ENCODE data around the gene MPND. TPM values are rescaled to one million over a fixed set of nuclear protein-coding genes. Genes with fewer than 3 reads are reported as not detected.

The MPND gene
- total RNA-seq, 5 donors from 2014 or later (not counting 1 experiment from before 2014, with no cell fraction given) = 10.7 to 27.3 (median 22.6) TPM

DNA sequence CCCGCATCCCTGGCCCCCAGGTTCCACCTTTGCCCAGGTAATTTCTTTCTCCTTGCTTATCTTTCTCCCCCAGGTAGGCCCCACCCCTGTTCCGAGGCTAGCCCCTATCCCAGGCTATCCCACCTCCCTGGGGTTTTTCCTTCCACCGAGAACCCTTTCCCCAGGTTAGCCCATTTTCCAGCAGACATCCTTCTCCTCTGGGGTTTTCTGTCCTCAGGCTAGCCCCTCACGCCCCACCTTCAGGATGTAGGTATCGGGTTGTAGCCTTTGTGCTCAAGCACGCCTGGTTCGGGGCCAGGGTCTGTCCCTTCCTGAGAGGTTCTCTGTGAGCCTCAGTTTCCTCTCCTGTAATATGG is 38.1 kb upstream of the MPND start:
- Histone ChIP-seq H3K27ac (ENCODE audit: low read length) (no peak overlapping the region), H3K9me3 (no peaks in the 10 kb centered on the region), H3K4me1 (ENCODE audit: control insufficient read depth in 1 of 2, extremely low read depth in 1 of 2, insufficient read depth in 2 of 2, low read length in 2 of 2) (peaks cover 20 to 34% of the 10 kb centered on the region in 2 experiments), H3K27me3 (replicated peaks in 1 of 2; ENCODE audit: control insufficient read depth in 2 of 2, extremely low read depth in 1 of 2, insufficient read depth in 2 of 2, low read length in 1 of 2) (peaks cover 0 to 19% of the 10 kb centered on the region in 2 experiments), H3K36me3 (ENCODE audit: control insufficient read depth in 2 of 2, extremely low read depth in 1 of 2, insufficient read depth in 1 of 2, low read length in 1 of 2) (peaks cover 0 to 2% of the 10 kb centered on the region in 2 donors), H3K4me3 (ENCODE audit: control insufficient read depth in 1 of 2, extremely low read depth in 1 of 2, low read length in 1 of 2) (no peak overlapping the region)
- WGBS (ENCODE audit: insufficient coverage) = no CpG with 5 or more reads among the region's 7 CpGs
- H3K9me3 Mint-ChIP-seq = no peaks in the 10 kb centered on the region
- H3K27me3 Mint-ChIP-seq = no peaks in the 10 kb centered on the region
- H3K4me1 Mint-ChIP-seq = peaks cover 30 to 37% (median 34%) of the 10 kb centered on the region in 3 donors
- POLR2A ChIA-PET = no interaction called here
- no peak for ATAC-seq (replicated peaks in 1 of 4)
- CTCF ChIA-PET = no interaction called here
- H3K36me3 Mint-ChIP-seq = no peaks in the 10 kb centered on the region
- peak overlapping the region; percentile 37 to 60 (median 47) for H3K4me3 Mint-ChIP-seq
- DNase-seq = no peak
- H3K27ac Mint-ChIP-seq = no peak overlapping the region

DNA sequence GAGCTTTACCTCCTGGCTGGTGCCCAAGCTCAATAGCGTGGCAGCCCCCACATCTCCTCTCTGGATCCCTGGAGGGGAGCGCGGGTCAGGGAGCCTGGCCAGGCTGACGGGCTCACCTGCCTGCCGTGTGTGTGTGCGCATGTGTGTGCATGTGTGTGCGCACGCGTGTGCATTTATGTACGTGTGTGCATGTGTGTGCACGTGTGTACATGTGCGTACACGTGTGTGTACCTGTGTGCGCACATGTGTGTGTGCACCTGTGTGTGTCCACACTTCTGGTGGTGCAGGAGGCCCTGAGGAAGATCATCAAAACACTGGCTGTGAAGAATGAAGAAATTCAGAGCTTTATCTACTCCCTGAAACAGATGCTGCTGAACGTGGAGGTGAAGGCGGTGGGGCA is 37.7 kb upstream of the MPND start:
- no peaks in the 10 kb centered on the region for H3K9me3 Mint-ChIP-seq

DNA sequence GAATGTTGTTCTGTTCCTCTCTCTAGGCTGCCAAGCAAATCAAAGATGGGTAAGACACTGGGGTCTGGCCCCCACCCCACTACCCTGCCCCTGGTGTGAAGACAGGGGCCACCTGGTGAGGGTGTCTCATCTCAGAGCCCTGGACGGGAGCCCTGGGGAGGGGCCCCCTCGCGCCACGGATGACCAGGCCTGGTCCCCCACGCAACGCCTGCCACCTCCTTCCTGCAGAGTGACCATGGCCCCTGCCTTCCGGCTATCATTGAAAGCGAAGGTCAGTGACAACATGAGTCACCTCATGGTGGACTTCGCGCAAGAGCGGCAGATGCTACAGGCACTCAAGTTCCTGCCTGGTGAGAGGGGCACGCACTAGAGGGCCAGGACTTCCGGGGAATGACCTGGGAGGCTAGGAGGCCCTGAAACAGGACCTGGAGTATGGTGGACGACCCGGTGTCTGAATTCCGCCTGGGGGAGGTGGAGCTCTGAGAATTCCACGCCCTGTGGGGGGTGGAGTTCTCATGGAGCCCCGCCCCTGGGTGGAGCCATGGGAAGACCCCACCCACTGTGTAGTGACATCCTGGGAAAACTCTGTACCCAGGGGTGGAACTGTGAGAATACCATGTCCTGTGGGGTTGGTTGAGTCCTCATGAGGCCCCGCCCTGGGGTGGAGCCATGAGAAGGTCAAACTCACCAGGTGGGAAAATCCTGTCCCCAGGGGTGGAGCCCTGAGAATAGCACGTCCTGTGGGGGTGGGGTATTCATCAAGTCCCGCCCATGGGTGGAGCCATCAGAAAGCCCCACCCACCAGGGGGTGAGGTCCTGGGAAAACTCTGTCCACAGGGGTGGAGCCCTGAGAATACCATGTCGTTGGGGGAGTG is 32.9 kb upstream of the MPND start:
- Mint-ChIP-seq H3K9me3 (no peaks in the 10 kb centered on the region), H3K4me3 (no peak overlapping the region), H3K36me3 (no peaks in the 10 kb centered on the region), H3K4me1 (peaks cover 0 to under 1% (median 0%) of the 10 kb centered on the region in 3 donors), H3K27ac (no peak overlapping the region), H3K27me3 (no peaks in the 10 kb centered on the region)
- ChIA-PET CTCF (no interaction called here), POLR2A (no interaction called here)
- Histone ChIP-seq H3K27ac (ENCODE audit: low read length) (no peak overlapping the region), H3K9me3 (no peaks in the 10 kb centered on the region), H3K4me1 (ENCODE audit: control insufficient read depth in 1 of 2, extremely low read depth in 1 of 2, insufficient read depth in 2 of 2, low read length in 2 of 2) (no peaks in the 10 kb centered on the region), H3K4me3 (ENCODE audit: control insufficient read depth in 1 of 2, extremely low read depth in 1 of 2, low read length in 1 of 2) (no peak overlapping the region), H3K36me3 (ENCODE audit: control insufficient read depth in 2 of 2, extremely low read depth in 1 of 2, insufficient read depth in 1 of 2, low read length in 1 of 2) (peaks cover 0 to 2% of the 10 kb centered on the region in 2 donors), H3K27me3 (replicated peaks in 1 of 2; ENCODE audit: control insufficient read depth in 2 of 2, extremely low read depth in 1 of 2, insufficient read depth in 2 of 2, low read length in 1 of 2) (peaks cover 0 to 9% of the 10 kb centered on the region in 2 experiments)
- WGBS (ENCODE audit: insufficient coverage) = 91% methylated on average over 17 of the region's 22 CpGs
- DNase-seq = peak in 1 of 35 experiments; percentile 25
- ATAC-seq (replicated peaks in 1 of 4) = no peak

More for the DNA sequence above, 37.7 kb upstream of the MPND start:
- Mint-ChIP-seq H3K36me3 (no peaks in the 10 kb centered on the region), H3K4me3 (peak overlapping the region in 2 of 3 donors; percentile 37 to 60), H3K27me3 (no peaks in the 10 kb centered on the region), H3K27ac (no peak overlapping the region), H3K4me1 (peaks cover 28 to 33% (median 31%) of the 10 kb centered on the region in 3 donors)
- no peak for DNase-seq
- CTCF ChIA-PET = interaction anchor here in 1 of 2 donors (0.6 kb wide), 1 partner anchor 59 kb away, joined by 3 read pairs; the partner anchor contains the start of gene YJU2
- peaks cover 0 to 19% of the 10 kb centered on the region in 2 experiments for H3K27me3 ChIP-seq (replicated peaks in 1 of 2; ENCODE audit: control insufficient read depth in 2 of 2, extremely low read depth in 1 of 2, insufficient read depth in 2 of 2, low read length in 1 of 2)
- ATAC-seq (replicated peaks in 1 of 4) = no peak
- H3K4me1 ChIP-seq (ENCODE audit: control insufficient read depth in 1 of 2, extremely low read depth in 1 of 2, insufficient read depth in 2 of 2, low read length in 2 of 2) = peaks cover 20 to 31% of the 10 kb centered on the region in 2 experiments
- peaks cover 0 to 2% of the 10 kb centered on the region in 2 donors for H3K36me3 ChIP-seq (ENCODE audit: control insufficient read depth in 2 of 2, extremely low read depth in 1 of 2, insufficient read depth in 1 of 2, low read length in 1 of 2)
- H3K4me3 ChIP-seq (ENCODE audit: control insufficient read depth in 1 of 2, extremely low read depth in 1 of 2, low read length in 1 of 2) = no peak overlapping the region
- POLR2A ChIA-PET = no interaction called here
- no peaks in the 10 kb centered on the region for H3K9me3 ChIP-seq
- WGBS (ENCODE audit: insufficient coverage) = 90% methylated on average over 14 of the region's 16 CpGs
- H3K27ac ChIP-seq (ENCODE audit: low read length) = no peak overlapping the region

DNA sequence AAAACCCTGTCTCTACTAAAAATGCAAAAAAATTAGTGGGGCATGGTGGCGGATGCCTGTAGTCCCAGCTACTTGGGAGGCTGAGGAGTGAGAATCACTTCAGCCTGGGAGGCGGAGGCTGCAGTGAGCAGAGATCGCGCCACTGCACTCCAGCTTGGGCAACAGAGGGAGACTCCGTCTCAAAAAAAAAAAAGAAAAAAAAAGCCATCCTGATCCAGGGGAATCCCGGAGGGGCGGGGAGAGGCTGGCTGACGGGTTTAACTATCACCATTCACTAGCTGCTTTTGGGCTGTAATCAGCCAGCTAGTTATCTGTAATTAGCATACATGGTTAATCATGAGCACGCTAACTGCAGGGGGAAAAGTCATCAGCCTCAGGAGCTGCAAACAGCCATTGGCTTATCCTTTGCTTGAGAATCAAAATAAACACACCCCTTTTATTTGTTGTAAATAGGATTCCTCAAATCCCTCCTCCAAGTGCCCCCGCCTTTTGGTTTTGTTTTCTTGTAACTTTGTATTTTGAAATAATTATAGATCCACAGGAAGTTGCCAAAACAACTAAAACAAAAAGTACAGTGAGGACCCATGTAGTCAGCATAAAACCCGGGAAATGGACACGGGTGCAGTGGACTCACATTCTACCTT is 29.4 kb upstream of the MPND start:
- no peaks in the 10 kb centered on the region for H3K36me3 Mint-ChIP-seq
- H3K4me1 Mint-ChIP-seq = peaks cover 0 to 1% (median 0%) of the 10 kb centered on the region in 3 donors
- POLR2A ChIA-PET = no interaction called here
- Histone ChIP-seq H3K4me1 (ENCODE audit: control insufficient read depth in 1 of 2, extremely low read depth in 1 of 2, insufficient read depth in 2 of 2, low read length in 2 of 2) (no peaks in the 10 kb centered on the region), H3K27me3 (replicated peaks in 1 of 2; ENCODE audit: control insufficient read depth in 2 of 2, extremely low read depth in 1 of 2, insufficient read depth in 2 of 2, low read length in 1 of 2) (peaks cover 0 to 5% of the 10 kb centered on the region in 2 experiments), H3K36me3 (ENCODE audit: control insufficient read depth in 2 of 2, extremely low read depth in 1 of 2, insufficient read depth in 1 of 2, low read length in 1 of 2) (no peaks in the 10 kb centered on the region), H3K9me3 (no peaks in the 10 kb centered on the region), H3K27ac (ENCODE audit: low read length) (no peak overlapping the region), H3K4me3 (ENCODE audit: control insufficient read depth in 1 of 2, extremely low read depth in 1 of 2, low read length in 1 of 2) (no peak overlapping the region)
- ATAC-seq (replicated peaks in 1 of 4) = no peak
- H3K9me3 Mint-ChIP-seq = peaks cover 0 to under 1% (median 0%) of the 10 kb centered on the region in 3 donors
- WGBS (ENCODE audit: insufficient coverage) = 94% methylated on average over 3 of the region's 12 CpGs
- no peak overlapping the region for H3K4me3 Mint-ChIP-seq
- CTCF ChIA-PET = interaction anchor here in 1 of 2 donors (0.7 kb wide), 1 partner anchor 11 kb away, joined by 3 read pairs; no protein-coding TSS in a partner anchor
- no peak for DNase-seq
- no peak overlapping the region for H3K27ac Mint-ChIP-seq
- no peaks in the 10 kb centered on the region for H3K27me3 Mint-ChIP-seq

DNA sequence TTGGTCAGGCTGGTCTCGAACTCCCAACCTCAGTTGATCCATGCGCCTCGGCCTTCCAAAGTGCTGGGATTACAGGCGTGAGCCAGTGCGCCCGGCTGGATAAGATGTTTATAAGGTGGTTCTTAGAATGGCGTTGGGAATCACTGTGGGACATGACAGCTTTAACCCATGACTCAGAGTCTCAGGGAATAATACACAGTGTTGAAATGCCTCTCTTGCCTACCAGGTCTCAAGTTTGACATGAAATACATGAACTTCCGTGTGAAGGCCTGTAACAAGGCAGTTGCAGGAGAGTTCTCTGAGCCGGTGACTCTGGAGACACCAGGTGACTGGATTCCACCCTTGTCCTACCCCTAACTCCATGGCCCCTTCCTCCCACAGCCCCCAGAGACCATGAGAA is 26.4 kb upstream of the MPND start:
- 93% methylated on average over 9 of the region's 9 CpGs for WGBS (ENCODE audit: insufficient coverage)
- Histone ChIP-seq H3K4me3 (ENCODE audit: control insufficient read depth in 1 of 2, extremely low read depth in 1 of 2, low read length in 1 of 2) (no peak overlapping the region), H3K9me3 (no peaks in the 10 kb centered on the region), H3K36me3 (ENCODE audit: control insufficient read depth in 2 of 2, extremely low read depth in 1 of 2, insufficient read depth in 1 of 2, low read length in 1 of 2) (no peaks in the 10 kb centered on the region), H3K4me1 (ENCODE audit: control insufficient read depth in 1 of 2, extremely low read depth in 1 of 2, insufficient read depth in 2 of 2, low read length in 2 of 2) (no peaks in the 10 kb centered on the region), H3K27ac (ENCODE audit: low read length) (no peak overlapping the region), H3K27me3 (replicated peaks in 1 of 2; ENCODE audit: control insufficient read depth in 2 of 2, extremely low read depth in 1 of 2, insufficient read depth in 2 of 2, low read length in 1 of 2) (no peaks in the 10 kb centered on the region)
- Mint-ChIP-seq H3K36me3 (no peaks in the 10 kb centered on the region), H3K4me1 (peaks cover 0 to 10% (median 0%) of the 10 kb centered on the region in 3 donors), H3K27ac (no peak overlapping the region), H3K27me3 (no peaks in the 10 kb centered on the region), H3K9me3 (peaks cover 0 to 9% (median 0%) of the 10 kb centered on the region in 3 donors), H3K4me3 (no peak overlapping the region)
- CTCF ChIA-PET = no interaction called here
- ATAC-seq (replicated peaks in 1 of 4) (no peak), DNase-seq (no peak)
- POLR2A ChIA-PET = no interaction called here

DNA sequence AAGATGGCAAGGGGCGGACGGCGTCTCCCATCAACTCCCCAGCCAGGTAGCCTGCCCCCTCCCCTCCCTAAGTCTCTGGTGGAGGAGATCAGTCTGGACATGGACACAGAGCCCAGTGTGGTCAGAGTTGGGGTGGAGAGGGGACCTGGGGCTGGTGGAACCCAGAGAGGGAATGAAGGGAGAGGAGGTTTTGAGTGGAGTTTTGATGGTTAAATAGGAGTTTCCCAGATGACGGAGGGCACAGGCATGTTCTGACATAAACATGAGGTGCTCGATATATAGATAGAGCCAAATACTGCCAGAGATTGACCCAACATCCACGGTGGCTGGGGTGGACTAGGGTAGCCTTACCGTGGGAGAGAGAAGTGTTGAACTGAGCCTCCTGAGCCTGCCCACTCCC is 24.9 kb upstream of the MPND start:
- H3K4me3 Mint-ChIP-seq = no peak overlapping the region
- no peaks in the 10 kb centered on the region for H3K36me3 Mint-ChIP-seq
- 88% methylated on average over 2 of the region's 7 CpGs for WGBS (ENCODE audit: insufficient coverage)
- no peaks in the 10 kb centered on the region for H3K27me3 Mint-ChIP-seq
- Histone ChIP-seq H3K4me3 (ENCODE audit: control insufficient read depth in 1 of 2, extremely low read depth in 1 of 2, low read length in 1 of 2) (no peak overlapping the region), H3K27me3 (replicated peaks in 1 of 2; ENCODE audit: control insufficient read depth in 2 of 2, extremely low read depth in 1 of 2, insufficient read depth in 2 of 2, low read length in 1 of 2) (no peaks in the 10 kb centered on the region), H3K9me3 (no peaks in the 10 kb centered on the region), H3K4me1 (ENCODE audit: control insufficient read depth in 1 of 2, extremely low read depth in 1 of 2, insufficient read depth in 2 of 2, low read length in 2 of 2) (no peaks in the 10 kb centered on the region), H3K27ac (ENCODE audit: low read length) (no peak overlapping the region), H3K36me3 (ENCODE audit: control insufficient read depth in 2 of 2, extremely low read depth in 1 of 2, insufficient read depth in 1 of 2, low read length in 1 of 2) (no peaks in the 10 kb centered on the region)
- CTCF ChIA-PET = interaction anchor here in 1 of 2 donors (0.5 kb wide), 1 partner anchor 18 kb away, joined by 5 read pairs; no protein-coding TSS in a partner anchor
- H3K27ac Mint-ChIP-seq = no peak overlapping the region
- ATAC-seq (replicated peaks in 1 of 4) (no peak), DNase-seq (no peak)
- POLR2A ChIA-PET = no interaction called here
- H3K4me1 Mint-ChIP-seq = peaks cover 0 to 10% (median 0%) of the 10 kb centered on the region in 3 donors
- H3K9me3 Mint-ChIP-seq = peaks cover 0 to 9% (median 0%) of the 10 kb centered on the region in 3 donors
